DOHH2 (cell line): ENCODE data around the gene PDE11A.

Experiments used
- H3F3A ChIP-seq: fragments of 200-600 bp; sonication (generic), shearing (Covaris generic); 2 replicates; pipeline ENCODE4 v1.6.0; 2016; ENCODE audit warnings: antibody characterized with exemption, mild to moderate bottlenecking; ENCODE audit not compliant: control insufficient read depth, insufficient read depth
- H3K27ac ChIP-seq: fragments of 200-600 bp; sonication (generic); 2 replicates; pipeline ENCODE4 v1.5.1; 2014; ENCODE audit warnings: low read depth, mild to moderate bottlenecking, low read length, moderate library complexity
- H3K27me3 ChIP-seq: fragments of 200-600 bp; sonication (generic); 2 replicates; pipeline ENCODE4 v1.6.1; 2014; ENCODE audit warnings: mild to moderate bottlenecking, low read length, mixed read lengths; ENCODE audit not compliant: control insufficient read depth
- H3K36me3 ChIP-seq: fragments of 200-600 bp; sonication (generic); 2 replicates; pipeline ENCODE4 v1.6.1; 2014; ENCODE audit warnings: mild to moderate bottlenecking, low read length, moderate library complexity, mixed read lengths; ENCODE audit not compliant: control insufficient read depth
- H3K4me1 ChIP-seq: fragments of 200-600 bp; sonication (generic); 2 replicates; pipeline ENCODE4 v1.6.1; 2014; ENCODE audit warnings: mild to moderate bottlenecking, low read length, mixed read lengths; ENCODE audit not compliant: control insufficient read depth
- H3K4me2 ChIP-seq: fragments of 200-600 bp; sonication (generic); 2 replicates; pipeline ENCODE4 v1.6.0; 2014; ENCODE audit warnings: mild to moderate bottlenecking, low read length, moderate library complexity
- H3K4me3 ChIP-seq: fragments of 200-600 bp; sonication (generic); 2 replicates; pipeline ENCODE4 v1.5.1; 2014; ENCODE audit warnings: mild to moderate bottlenecking, low read length, mixed read lengths
- H3K79me2 ChIP-seq: fragments of 200-600 bp; sonication (generic); 2 replicates; pipeline ENCODE4 v1.6.1; 2014; ENCODE audit warnings: mild to moderate bottlenecking, low read length, mixed read lengths; ENCODE audit not compliant: control insufficient read depth
- H3K9me2 ChIP-seq: fragments of 200-600 bp; sonication (generic); replicated peaks from 2 replicates; pipeline ENCODE4 v1.6.1; 2014; ENCODE audit warnings: mild to moderate bottlenecking, low read length, mixed read lengths; ENCODE audit not compliant: control insufficient read depth
- H3K9me3 ChIP-seq: fragments of 200-600 bp; sonication (generic); 2 replicates; pipeline ENCODE4 v1.6.1; 2014; ENCODE audit warnings: antibody characterized with exemption, low read length, mixed read lengths; ENCODE audit not compliant: control insufficient read depth, insufficient read depth
- H4K20me1 ChIP-seq: fragments of 200-600 bp; sonication (generic); 2 replicates; pipeline ENCODE4 v1.6.0; 2014; ENCODE audit warnings: low read depth, mild to moderate bottlenecking, antibody characterized with exemption, low read length, moderate library complexity; ENCODE audit not compliant: control insufficient read depth, insufficient read depth
- EZH2phosphoT487 ChIP-seq: fragments of 200-600 bp; sonication (generic); IDR thresholded peaks from 2 replicates; pipeline ENCODE4 v1.6.1; 2017; ENCODE audit warnings: borderline replicate concordance, mild to moderate bottlenecking, antibody characterized with exemption, low read length, moderate library complexity, mixed read lengths
- TF ChIP-seq, protein P1 (sequence below): fragments of 200-600 bp; sonication (generic); IDR thresholded peaks from one replicate; pipeline ENCODE4 v1.5.1; 2014; ENCODE audit warnings: antibody characterized with exemption, mild to moderate bottlenecking, low read depth, low read length; ENCODE audit not compliant: poor library complexity, severe bottlenecking

The PDE11A gene

DNA sequence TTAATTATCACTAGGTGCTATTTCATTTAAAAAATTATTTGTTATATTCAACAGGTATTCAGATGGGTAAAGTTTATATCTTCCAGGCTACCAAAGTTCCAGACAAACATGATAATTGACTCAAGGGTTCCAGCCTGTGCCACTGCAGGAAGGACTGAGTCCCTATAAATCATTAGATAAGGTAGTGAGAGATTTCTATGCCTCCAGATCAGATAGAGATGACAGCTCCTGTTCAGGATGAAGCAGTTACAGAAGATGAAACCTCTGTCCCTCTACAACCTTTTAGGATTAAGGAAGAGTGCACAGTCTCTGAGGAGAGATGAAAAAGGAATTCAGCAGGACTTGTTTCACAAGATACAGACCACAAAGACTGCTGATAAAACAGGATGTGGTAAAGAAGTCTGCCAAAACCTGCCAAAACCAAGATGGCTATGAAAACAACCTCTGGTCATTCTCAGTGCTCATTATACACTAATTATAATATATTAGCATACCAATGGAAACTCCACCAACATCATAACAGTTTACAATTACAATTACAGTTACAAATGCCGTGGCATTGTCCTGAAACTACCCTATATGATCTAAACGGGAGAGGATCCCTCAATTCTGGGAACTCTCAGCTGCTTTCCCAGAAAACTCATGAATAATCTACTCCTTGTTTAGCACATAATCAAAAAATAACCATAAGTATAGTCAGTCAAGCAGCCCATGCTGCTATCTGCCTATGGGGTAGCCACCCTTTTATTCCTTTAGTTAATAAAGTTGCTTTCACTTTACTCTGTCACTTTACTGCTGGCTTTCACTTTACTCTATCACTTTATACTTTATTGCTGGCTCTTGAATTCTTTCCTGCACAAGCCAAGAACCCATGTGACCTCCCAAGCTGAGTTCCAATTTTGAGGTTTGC is 288.5 kb downstream of the PDE11A start:
- Histone ChIP-seq H3K27ac (no peak overlapping the region), H3F3A (no peaks in the 10 kb centered on the region), H3K79me2 (no peaks in the 10 kb centered on the region), H4K20me1 (no peaks in the 10 kb centered on the region), H3K9me3 (no peaks in the 10 kb centered on the region), H3K9me2 (no peaks in the 10 kb centered on the region), H3K36me3 (no peaks in the 10 kb centered on the region), H3K4me1 (no peaks in the 10 kb centered on the region), H3K27me3 (no peaks in the 10 kb centered on the region), H3K4me2 (no peak overlapping the region), H3K4me3 (no peak overlapping the region)
- TF ChIP-seq, protein P1, sequence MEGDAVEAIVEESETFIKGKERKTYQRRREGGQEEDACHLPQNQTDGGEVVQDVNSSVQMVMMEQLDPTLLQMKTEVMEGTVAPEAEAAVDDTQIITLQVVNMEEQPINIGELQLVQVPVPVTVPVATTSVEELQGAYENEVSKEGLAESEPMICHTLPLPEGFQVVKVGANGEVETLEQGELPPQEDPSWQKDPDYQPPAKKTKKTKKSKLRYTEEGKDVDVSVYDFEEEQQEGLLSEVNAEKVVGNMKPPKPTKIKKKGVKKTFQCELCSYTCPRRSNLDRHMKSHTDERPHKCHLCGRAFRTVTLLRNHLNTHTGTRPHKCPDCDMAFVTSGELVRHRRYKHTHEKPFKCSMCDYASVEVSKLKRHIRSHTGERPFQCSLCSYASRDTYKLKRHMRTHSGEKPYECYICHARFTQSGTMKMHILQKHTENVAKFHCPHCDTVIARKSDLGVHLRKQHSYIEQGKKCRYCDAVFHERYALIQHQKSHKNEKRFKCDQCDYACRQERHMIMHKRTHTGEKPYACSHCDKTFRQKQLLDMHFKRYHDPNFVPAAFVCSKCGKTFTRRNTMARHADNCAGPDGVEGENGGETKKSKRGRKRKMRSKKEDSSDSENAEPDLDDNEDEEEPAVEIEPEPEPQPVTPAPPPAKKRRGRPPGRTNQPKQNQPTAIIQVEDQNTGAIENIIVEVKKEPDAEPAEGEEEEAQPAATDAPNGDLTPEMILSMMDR, result no peak
- TF ChIP-seq EZH2phosphoT487, result no peak

DNA sequence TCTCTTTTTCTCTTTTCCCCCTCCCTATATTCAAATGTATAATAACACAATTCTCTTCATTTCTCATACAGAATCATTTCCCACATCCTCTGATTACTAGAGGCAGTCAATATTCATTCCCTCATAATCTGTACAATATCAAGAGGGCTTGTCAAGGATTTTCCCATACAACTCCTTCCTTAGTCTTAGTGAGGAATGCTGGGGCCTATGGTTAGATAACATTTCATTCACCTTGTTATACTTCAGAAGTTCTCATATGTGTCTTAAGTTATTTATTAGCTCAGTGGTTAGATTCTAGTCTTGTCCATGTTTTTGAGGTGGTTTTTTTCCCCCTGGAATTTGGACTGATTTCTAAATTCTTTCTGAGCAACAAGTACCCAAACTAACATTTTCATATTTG is 289.5 kb downstream of the PDE11A start:
- no peaks in the 10 kb centered on the region for H3K27me3 ChIP-seq
- H3K27ac ChIP-seq, result no peak overlapping the region
- no peaks in the 10 kb centered on the region for H3F3A ChIP-seq
- H3K9me3 ChIP-seq, result no peaks in the 10 kb centered on the region
- H3K79me2 ChIP-seq, result no peaks in the 10 kb centered on the region
- TF ChIP-seq EZH2phosphoT487, result no peak
- TF ChIP-seq, protein P1, result no peak
- H3K9me2 ChIP-seq, result no peaks in the 10 kb centered on the region
- no peak overlapping the region for H3K4me3 ChIP-seq
- H3K4me2 ChIP-seq, result no peak overlapping the region
- H4K20me1 ChIP-seq, result no peaks in the 10 kb centered on the region
- no peaks in the 10 kb centered on the region for H3K36me3 ChIP-seq
- H3K4me1 ChIP-seq, result no peaks in the 10 kb centered on the region

DNA sequence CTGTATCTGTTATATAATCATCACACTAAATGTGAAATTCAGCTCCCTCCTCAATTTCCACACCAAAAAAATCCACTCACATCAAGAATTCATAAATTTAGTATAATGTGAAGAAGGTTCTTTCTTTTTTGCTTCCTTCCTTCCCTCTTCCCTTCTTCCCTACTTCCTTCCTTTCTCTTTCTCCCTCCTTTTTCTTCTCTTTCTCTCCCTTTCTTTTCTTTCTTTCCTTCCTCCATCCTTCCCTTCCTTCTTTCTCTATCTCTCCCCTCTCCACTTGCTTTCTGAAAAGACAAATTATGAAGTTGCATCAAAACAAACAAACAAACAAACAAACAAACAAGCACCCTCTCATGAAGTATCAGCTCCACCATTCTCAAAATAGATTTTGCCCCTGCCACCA is 290.0 kb downstream of the PDE11A start:
- Histone ChIP-seq H3K36me3 (no peaks in the 10 kb centered on the region), H3K79me2 (no peaks in the 10 kb centered on the region), H3K27me3 (no peaks in the 10 kb centered on the region), H3K4me2 (no peak overlapping the region), H3K9me2 (no peaks in the 10 kb centered on the region), H3K27ac (no peak overlapping the region), H4K20me1 (no peaks in the 10 kb centered on the region), H3K9me3 (no peaks in the 10 kb centered on the region), H3F3A (no peaks in the 10 kb centered on the region), H3K4me1 (no peaks in the 10 kb centered on the region), H3K4me3 (no peak overlapping the region)
- TF ChIP-seq EZH2phosphoT487, result no peak
- TF ChIP-seq, protein P1, result no peak
